Measurements from ENCODE around the gene MVK.

The MVK gene

GRCh38 chr12:109535231-109535862, 38.2 kb upstream of the MVK start:
- DNase-seq: no peak
- Histone ChIP-seq H3K36me3 (peaks cover 59 to 98% (median 70%) of the 10 kb centered on the region in 3 donors), H3K9me3 (no peaks in the 10 kb centered on the region), H3K4me1 (no peaks in the 10 kb centered on the region), H3K4me3 (no peak overlapping the region), H3K27ac (no peak overlapping the region), H3K27me3 (no peaks in the 10 kb centered on the region)
- TF ChIP-seq CTCF (IDR thresholded peaks at IDR 0.05): no peak
- intact Hi-C loops (cut with DNase I; ENCODE audit: low total_unique reads): no loop called here

- no peak overlapping the region for H3K4me3 ChIP-seq
- DNase-seq: no peak
- intact Hi-C loops (cut with DNase I; ENCODE audit: low total_unique reads): no loop called here
- no peak overlapping the region for H3K27ac ChIP-seq
- H3K27me3 ChIP-seq: no peaks in the 10 kb centered on the region
- H3K9me3 ChIP-seq: no peaks in the 10 kb centered on the region
- H3K4me1 ChIP-seq: no peaks in the 10 kb centered on the region
- peaks cover 54 to 96% (median 65%) of the 10 kb centered on the region in 3 donors for H3K36me3 ChIP-seq
- TF ChIP-seq CTCF (IDR thresholded peaks at IDR 0.05): no peak
Observed at GRCh38 chr12:109535863-109536250, 37.7 kb upstream of the MVK start.

GRCh38 chr12:109537136-109537535, 36.5 kb upstream of the MVK start:
- Histone ChIP-seq H3K36me3 (peaks cover 42 to 83% (median 55%) of the 10 kb centered on the region in 3 donors), H3K9me3 (no peaks in the 10 kb centered on the region), H3K27me3 (no peaks in the 10 kb centered on the region), H3K4me1 (no peaks in the 10 kb centered on the region), H3K27ac (no peak overlapping the region), H3K4me3 (no peak overlapping the region)
- TF ChIP-seq CTCF (IDR thresholded peaks at IDR 0.05): no peak
- intact Hi-C loops (cut with DNase I; ENCODE audit: low total_unique reads): no loop called here
- DNase-seq: no peak

DNA sequence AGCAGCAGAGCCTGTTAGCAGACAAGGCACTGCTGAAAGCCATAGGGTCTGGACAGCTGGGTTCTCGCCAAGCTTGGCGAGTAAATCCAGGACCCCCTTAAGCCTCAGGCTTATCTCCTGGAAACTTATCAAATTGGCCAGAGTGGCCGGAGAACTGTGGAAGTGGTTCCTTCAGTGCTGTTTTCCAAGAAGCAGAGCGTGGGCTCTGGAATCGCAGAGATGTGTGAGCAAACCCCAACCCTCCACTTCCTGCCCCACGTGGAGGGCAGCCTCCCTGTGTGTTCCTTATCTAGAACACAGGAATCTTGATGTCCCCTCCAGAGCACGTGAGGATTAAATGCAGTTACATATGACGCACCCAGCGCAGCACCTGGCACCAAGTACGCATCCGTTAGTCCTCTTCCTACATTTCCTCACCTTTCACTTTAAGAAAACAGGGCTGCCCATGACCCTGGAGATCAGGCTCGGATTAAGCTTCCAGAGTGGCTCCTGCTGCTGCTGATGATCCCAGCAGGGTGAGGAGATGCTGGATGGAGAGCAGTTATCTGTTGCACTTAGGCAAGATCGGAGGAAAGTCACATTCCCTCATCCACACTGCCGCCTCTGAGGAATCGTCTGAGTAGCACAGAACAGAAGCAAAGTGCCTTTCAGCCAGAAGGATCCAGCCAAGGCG, 35.3 kb upstream of the MVK start:
- intact Hi-C loops (cut with DNase I; ENCODE audit: low total_unique reads): no loop called here
- no peak for TF ChIP-seq CTCF (IDR thresholded peaks at IDR 0.05)
- no peaks in the 10 kb centered on the region for H3K4me1 ChIP-seq
- no peak overlapping the region for H3K27ac ChIP-seq
- H3K36me3 ChIP-seq: peaks cover 31 to 71% (median 46%) of the 10 kb centered on the region in 3 donors
- H3K27me3 ChIP-seq: no peaks in the 10 kb centered on the region
- no peak for DNase-seq
- H3K9me3 ChIP-seq: no peaks in the 10 kb centered on the region
- H3K4me3 ChIP-seq: no peak overlapping the region

DNA sequence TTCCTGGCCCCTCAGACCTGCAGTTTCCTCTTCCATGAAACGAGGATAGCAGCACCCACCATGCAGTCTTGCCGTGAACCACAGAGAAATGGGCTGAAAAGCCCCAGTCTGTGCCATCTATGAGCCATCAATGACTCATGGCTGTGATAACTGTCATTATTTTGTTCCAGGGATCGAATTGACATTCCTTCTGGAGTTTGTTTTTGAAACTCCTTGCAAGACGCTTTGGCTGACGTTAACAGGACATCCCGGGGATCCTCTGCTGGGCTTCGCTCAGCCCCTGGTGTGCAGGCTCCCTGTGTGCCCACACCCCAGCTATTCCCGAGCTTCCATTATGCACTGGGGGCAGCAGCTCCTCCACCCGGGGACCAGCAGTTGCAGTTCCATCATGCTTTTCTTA, 34.1 kb upstream of the MVK start:
- intact Hi-C loops (cut with DNase I; ENCODE audit: low total_unique reads): no loop called here
- no peak for TF ChIP-seq CTCF (IDR thresholded peaks at IDR 0.05)

More for the DNA sequence above, 34.1 kb upstream of the MVK start:
- DNase-seq: no peak
- H3K27ac ChIP-seq: no peak overlapping the region
- H3K27me3 ChIP-seq: no peaks in the 10 kb centered on the region
- H3K4me1 ChIP-seq: no peaks in the 10 kb centered on the region
- peaks cover 24 to 60% (median 36%) of the 10 kb centered on the region in 3 donors for H3K36me3 ChIP-seq
- H3K9me3 ChIP-seq: no peaks in the 10 kb centered on the region
- no peak overlapping the region for H3K4me3 ChIP-seq

All from tibial artery (tissue), 4 donors.